C4-2B (cell line): ENCODE results near the gene C10orf90.

ENCODE experiments used
- ZFX ChIP-seq: fragments of 450-650 bp; IDR thresholded peaks from 2 replicates; pipeline ENCODE4 v1.6.1; 2017
- TF ChIP-seq, protein P1 (sequence below): fragments of 450-650 bp; conservative IDR thresholded peaks from 2 replicates; pipeline ENCODE4 v1.5.1; 2017; ENCODE audit warnings: mild to moderate bottlenecking

GRCh38 chr10:126392469-126392868 lies 278.0 kb downstream of the C10orf90 start:
- TF ChIP-seq, protein P1, sequence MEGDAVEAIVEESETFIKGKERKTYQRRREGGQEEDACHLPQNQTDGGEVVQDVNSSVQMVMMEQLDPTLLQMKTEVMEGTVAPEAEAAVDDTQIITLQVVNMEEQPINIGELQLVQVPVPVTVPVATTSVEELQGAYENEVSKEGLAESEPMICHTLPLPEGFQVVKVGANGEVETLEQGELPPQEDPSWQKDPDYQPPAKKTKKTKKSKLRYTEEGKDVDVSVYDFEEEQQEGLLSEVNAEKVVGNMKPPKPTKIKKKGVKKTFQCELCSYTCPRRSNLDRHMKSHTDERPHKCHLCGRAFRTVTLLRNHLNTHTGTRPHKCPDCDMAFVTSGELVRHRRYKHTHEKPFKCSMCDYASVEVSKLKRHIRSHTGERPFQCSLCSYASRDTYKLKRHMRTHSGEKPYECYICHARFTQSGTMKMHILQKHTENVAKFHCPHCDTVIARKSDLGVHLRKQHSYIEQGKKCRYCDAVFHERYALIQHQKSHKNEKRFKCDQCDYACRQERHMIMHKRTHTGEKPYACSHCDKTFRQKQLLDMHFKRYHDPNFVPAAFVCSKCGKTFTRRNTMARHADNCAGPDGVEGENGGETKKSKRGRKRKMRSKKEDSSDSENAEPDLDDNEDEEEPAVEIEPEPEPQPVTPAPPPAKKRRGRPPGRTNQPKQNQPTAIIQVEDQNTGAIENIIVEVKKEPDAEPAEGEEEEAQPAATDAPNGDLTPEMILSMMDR, result no peak
- TF ChIP-seq ZFX, result no peak
